Endothelial cell of umbilical vein (primary cell): Measurements from ENCODE around the gene ARMC7. TPM values are rescaled to one million over a fixed set of nuclear protein-coding genes. Genes with fewer than 3 reads are reported as not detected.
A peak's percentile ranks its signal among the peaks of the same experiment; 100 is the strongest.

Experiments
- BruUV-seq: library from RNA; stranded (reverse); fragments of 400-500 nt; replicated peaks from 2 replicates; lab custom pipeline; 2021; lab: Mats Ljungman, UMichigan
- CTCF ChIA-PET: fragments of 300-600, 350-600 bp; sonication (Branson Sonifier 250); formaldehyde crosslinking; loops from one replicate; lab custom pipeline; 2021; ENCODE audit warnings: antibody characterized with exemption, inconsistent platforms; lab: Charles Lee
- POLR2A ChIA-PET: fragments of 300-600, 350-600 bp; sonication (Branson Sonifier 250); formaldehyde crosslinking; loops from one replicate; lab custom pipeline; 2021; ENCODE audit warnings: antibody characterized with exemption, inconsistent platforms; lab: Charles Lee
- DNase-seq: peaks from one replicate; pipeline ENCODE4 v3.0.0-alpha.2; 2011; ENCODE audit warnings: low read depth, low spot score
- FAIRE-seq: peaks from 2 replicates; lab custom pipeline; 2011; peaks lifted over from hg19 to GRCh38; lab: Jason Lieb, UNC
- H2AFZ ChIP-seq: 2 replicates; pipeline ENCODE4 v1.6.0; 2012; ENCODE audit warnings: low read depth, low read length, control low read depth, inconsistent platforms
- H3K27ac ChIP-seq: 2 replicates; pipeline ENCODE4 v1.5.1; 2011; ENCODE audit warnings: low read depth, mild to moderate bottlenecking, control low read depth, low read length, moderate library complexity; ENCODE audit not compliant: insufficient read depth
- H3K27me3 ChIP-seq, 2 experiments: 2 replicates each; pipeline versions ENCODE4 v1.6.0 to v1.6.1; 2011; ENCODE audit warnings: low read length in 2 of 2, mixed read lengths in 1 of 2; ENCODE audit not compliant: control insufficient read depth in 2 of 2, insufficient read depth in 2 of 2
- H3K36me3 ChIP-seq, 2 experiments: 2 replicates in 1 of 2; 3 replicates in 1 of 2; pipeline ENCODE4 v1.5.1; 2011; ENCODE audit warnings: low read length in 2 of 2, mild to moderate bottlenecking in 1 of 2, moderate library complexity in 1 of 2; ENCODE audit not compliant: control insufficient read depth in 2 of 2, insufficient read depth in 2 of 2; ENCODE audit errors: extremely low read depth in 1 of 2
- H3K4me1 ChIP-seq: 3 replicates; pipeline ENCODE4 v1.5.1; 2011; ENCODE audit warnings: mild to moderate bottlenecking, low read length; ENCODE audit not compliant: control insufficient read depth, insufficient read depth; ENCODE audit errors: extremely low read depth
- H3K4me2 ChIP-seq: 2 replicates; pipeline ENCODE4 v1.6.1; 2011; ENCODE audit warnings: low read length, control low read depth, mixed read lengths; ENCODE audit not compliant: insufficient read depth
- H3K4me3 ChIP-seq, 3 experiments: fragments of 200-600 bp in 1 of 3; sonication (generic), shearing (Covaris generic) in 1 of 3; replicated peaks in 1 of 3; 2 replicates each; pipeline ENCODE4 v1.5.1; 2011 to 2016; ENCODE audit warnings: control low read depth in 3 of 3, low read length in 3 of 3, mild to moderate bottlenecking in 2 of 3, inconsistent platforms in 1 of 3, low read depth in 1 of 3, moderate library complexity in 1 of 3; ENCODE audit not compliant: insufficient read depth in 1 of 3
- H3K79me2 ChIP-seq: 2 replicates; pipeline ENCODE4 v1.6.0; 2012; ENCODE audit warnings: low read length, inconsistent platforms; ENCODE audit not compliant: control insufficient read depth, insufficient read depth
- H3K9ac ChIP-seq: replicated peaks from 2 replicates; pipeline ENCODE3; 2011; ENCODE audit warnings: low read length, control low read depth; ENCODE audit not compliant: insufficient read depth; ENCODE audit errors: extremely low read depth
- H3K9me1 ChIP-seq: replicated peaks from 3 replicates; pipeline ENCODE4 v1.6.0; 2011; ENCODE audit warnings: mild to moderate bottlenecking, low read length; ENCODE audit not compliant: control insufficient read depth, insufficient read depth; ENCODE audit errors: extremely low read depth
- H3K9me3 ChIP-seq: replicated peaks from 2 replicates; pipeline ENCODE4 v1.5.1; 2012; ENCODE audit warnings: low read length, inconsistent platforms; ENCODE audit not compliant: control insufficient read depth, insufficient read depth
- H4K20me1 ChIP-seq: replicated peaks from 2 replicates; pipeline ENCODE3; 2011; ENCODE audit warnings: mild to moderate bottlenecking, low read length; ENCODE audit not compliant: control insufficient read depth, insufficient read depth; ENCODE audit errors: extremely low read depth
- EZH2 ChIP-seq: IDR thresholded peaks from 2 replicates; pipeline ENCODE4 v1.6.1; 2012; ENCODE audit warnings: borderline replicate concordance, low read depth, mild to moderate bottlenecking, moderate library complexity, low read length, inconsistent platforms; ENCODE audit not compliant: severe bottlenecking
- GATA2 ChIP-seq: IDR thresholded peaks from 2 replicates; pipeline ENCODE4 v1.7.0; 2011; ENCODE audit warnings: low read depth, mild to moderate bottlenecking, moderate library complexity, mixed read lengths, low read length; ENCODE audit not compliant: insufficient read length, insufficient read depth
- MYC ChIP-seq: IDR thresholded peaks from one replicate; pipeline ENCODE4 v1.6.1; 2011; ENCODE audit warnings: mild to moderate bottlenecking, low read depth, low read length
- POLR2A ChIP-seq: IDR thresholded peaks from 2 replicates; pipeline ENCODE4 v1.6.1; 2012; ENCODE audit warnings: low read depth, mild to moderate bottlenecking, control low read depth, low read length
- POLR2AphosphoS5 ChIP-seq: IDR thresholded peaks from 2 replicates; pipeline ENCODE4 v1.6.1; 2012; ENCODE audit warnings: low read depth, mild to moderate bottlenecking, control low read depth, low read length, moderate library complexity; ENCODE audit not compliant: insufficient read depth
- dilution Hi-C: fragments of 300-500 bp; cut with MboI; formaldehyde crosslinking; loops from one replicate; pipeline ENCODE4 v1.15.0; 2019; ENCODE audit warnings: low sequenced_read_pairs; ENCODE audit not compliant: extremely low pct_ligation_motif_present
- intact Hi-C: fragments of 100-400 bp; cut with micrococcal nuclease; formaldehyde crosslinking; loops from one replicate; pipeline ENCODE4 v1.10.0; 2022
- polyA plus RNA-seq, 4 experiments: library from polyadenylated mRNA; depleted of rRNA in 3 of 4; stranded (reverse) in 3 of 4; unstranded in 1 of 4; fragments of >200 nt; gene quantifications; 2 replicates each; pipeline versions ENCODE4 v1.2.1 to v1.2.3, GENCODE V29; 2011 to 2012; ENCODE audit warnings: missing spikeins in 1 of 4
- total RNA-seq: library from RNA; stranded (reverse); gene quantifications from 2 replicates; pipeline ENCODE4 v1.2.3, GENCODE V29; 2021

The ARMC7 gene
- total and polyA plus RNA-seq, 2 donors (not counting 3 experiments of a cell fraction or from before 2014, with no cell fraction given) = 11.8 to 15.7 TPM

GRCh38 chr17:75087558-75088453 lies 22.0 kb upstream of the ARMC7 start, which contains the start of gene SLC16A5:
SLC16A5 (plus strand) TSS chr17:75087954; CDS start chr17:75093637, 5,683 bp downstream.
- intact Hi-C loops = loop anchor here (1.0 to 2.0 kb wide), 5 partner anchors 8 to 53 kb away; partner anchors contain the start of gene ATP5PD
- H3K4me2 ChIP-seq = peak within 1 kb of the TSS; percentile 33
- peak within 1 kb of the TSS; percentile 86 for H3K9ac ChIP-seq
- H3K4me3 ChIP-seq = peak within 1 kb of the TSS; percentile 23 to 52 (median 46)
- peak; percentile 81 for DNase-seq
- H3K27ac ChIP-seq = peak within 1 kb of the TSS; percentile 88
- peaks cover 42% of the 10 kb centered on the region for H3K4me1 ChIP-seq
- TSS peak; percentile 64 for BruUV-seq
- POLR2A ChIA-PET = interaction anchor here (0.6 to 1.1 kb wide), 5 partner anchors 9 to 1473 kb away, joined by 3 to 9 read pairs (median 5); no protein-coding TSS in a partner anchor
- peak; percentile 12 for TF ChIP-seq GATA2
- TF ChIP-seq EZH2 = no peak
- TF ChIP-seq POLR2AphosphoS5 = peak; percentile 96
- peak; percentile 74 for TF ChIP-seq POLR2A
- TF ChIP-seq MYC = no peak
- no peaks in the 10 kb centered on the region for H3K79me2 ChIP-seq
- no peaks in the 10 kb centered on the region for H3K9me1 ChIP-seq
- CTCF ChIA-PET = interaction anchor here (1.1 to 4.1 kb wide), 9 partner anchors 10 to 126 kb away, joined by 3 to 35 read pairs (median 8); no protein-coding TSS in a partner anchor
- H3K9me3 ChIP-seq = no peaks in the 10 kb centered on the region
- no peaks in the 10 kb centered on the region for H4K20me1 ChIP-seq
- no peaks in the 10 kb centered on the region for H3K36me3 ChIP-seq
- H2AFZ ChIP-seq = peak within 1 kb of the TSS; percentile 61
- no peaks in the 10 kb centered on the region for H3K27me3 ChIP-seq
- dilution Hi-C loops = no loop called here
- peak; percentile 97 for FAIRE-seq
